NCI-H1092 treated with DMSO at 0.1 percent for 48 hours (cell line): ENCODE measurements around the gene CABLES2.

ENCODE experiments used
- DNase-seq: peaks from one replicate; lab custom pipeline; 2025; lab: John Stamatoyannopoulos, UW

The CABLES2 gene

DNA sequence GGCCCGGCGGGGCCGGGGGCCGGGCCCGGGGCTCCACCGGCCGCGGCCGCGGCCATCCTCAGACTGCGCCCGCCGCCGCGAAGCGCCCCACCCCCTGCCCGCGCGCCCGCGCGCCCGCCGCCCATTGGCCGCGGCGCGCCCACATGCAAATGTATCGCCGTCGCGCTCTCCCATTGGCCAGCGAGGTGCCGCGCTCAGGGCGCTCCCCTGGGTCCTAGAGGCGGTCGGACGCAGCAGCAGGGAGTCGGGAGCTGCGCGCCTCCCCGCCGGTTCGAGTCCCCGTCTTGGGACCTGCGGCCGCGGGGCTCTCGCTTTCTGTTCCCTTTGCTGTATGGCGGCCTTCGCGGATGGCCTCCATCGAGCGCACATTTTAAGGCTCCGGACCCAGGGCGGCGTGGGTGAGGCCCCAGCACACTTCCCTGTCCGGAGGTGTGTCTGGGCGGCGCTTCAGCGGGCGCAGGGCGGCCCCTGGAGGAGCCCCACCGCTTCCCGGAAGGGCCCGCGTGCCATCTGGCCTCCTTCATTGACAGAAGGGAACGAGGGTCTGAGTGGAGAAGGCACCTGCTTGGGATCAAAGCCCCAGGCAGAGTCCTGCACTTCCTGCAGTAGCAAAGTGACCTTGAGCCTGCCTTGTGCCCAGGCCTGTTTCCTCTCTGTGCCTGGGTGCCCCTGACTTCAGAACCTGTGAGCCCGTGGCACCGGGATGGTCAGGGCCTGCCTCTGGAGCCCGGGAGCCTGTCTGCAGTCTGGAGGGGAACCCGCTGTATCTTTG lies at the start of gene CABLES2:
CABLES2 (minus strand) TSS at position 65 of the 772 bp plus-strand sequence; CDS start at position 56, 9 bp downstream.
- peak; percentile 88 for DNase-seq

DNA sequence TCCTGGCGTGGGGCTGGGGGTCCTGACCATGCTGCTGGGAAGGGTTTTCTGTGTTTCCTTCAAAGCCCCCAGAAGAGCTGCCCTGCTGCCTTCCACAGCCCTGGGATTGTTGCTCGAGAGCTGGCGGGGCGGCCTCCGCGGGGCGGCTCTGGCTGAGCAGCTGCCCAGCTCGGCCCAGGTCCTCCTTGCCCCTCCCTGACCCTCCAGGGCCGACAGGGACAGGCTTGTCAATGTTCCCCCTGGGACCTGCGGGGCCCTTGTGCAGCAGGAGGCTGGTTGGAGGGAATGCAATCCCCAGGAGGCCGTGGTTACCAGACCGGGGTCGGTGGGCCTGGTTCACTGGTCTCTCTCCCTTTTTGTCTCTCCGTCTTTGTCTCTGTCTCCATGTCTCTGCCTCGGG lies 48.8 kb upstream of the CABLES2 start:
- no peak for DNase-seq

GRCh38 chr20:62454904-62455636 lies 48.0 kb upstream of the CABLES2 start:
- DNase-seq = no peak

DNA sequence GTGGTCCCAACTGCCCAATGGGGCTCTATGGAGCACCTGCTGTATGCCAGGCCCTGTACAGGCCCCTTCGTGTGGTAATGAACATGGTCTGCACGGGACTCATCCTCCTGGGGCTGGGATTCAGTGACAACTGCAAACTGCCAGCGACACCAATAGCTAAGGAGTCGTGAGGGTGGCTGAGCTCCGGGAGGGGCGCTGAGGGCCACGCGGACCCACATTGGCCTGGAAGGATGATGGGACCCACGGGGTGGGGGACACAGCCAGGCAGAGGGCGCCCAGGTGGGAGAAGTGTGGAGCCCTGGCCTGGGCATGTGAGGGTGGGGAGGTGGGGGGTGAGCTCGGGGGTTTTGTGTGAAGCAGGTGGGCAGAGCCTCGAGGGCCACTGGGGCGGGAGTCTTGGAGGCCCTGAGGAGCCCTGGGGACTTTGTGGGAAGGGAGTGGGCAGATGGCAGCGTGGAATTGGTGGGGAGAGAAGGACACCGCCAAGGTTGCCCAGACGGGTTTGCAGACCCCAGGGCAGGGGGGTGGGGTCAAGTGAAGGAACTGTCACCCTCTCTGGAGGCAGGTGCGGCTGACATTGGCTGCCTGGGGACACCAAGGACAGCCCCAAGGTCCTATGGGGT lies 46.2 kb upstream of the CABLES2 start:
- DNase-seq = no peak

GRCh38 chr20:62452475-62453095 lies 45.5 kb upstream of the CABLES2 start:
- DNase-seq = no peak

DNA sequence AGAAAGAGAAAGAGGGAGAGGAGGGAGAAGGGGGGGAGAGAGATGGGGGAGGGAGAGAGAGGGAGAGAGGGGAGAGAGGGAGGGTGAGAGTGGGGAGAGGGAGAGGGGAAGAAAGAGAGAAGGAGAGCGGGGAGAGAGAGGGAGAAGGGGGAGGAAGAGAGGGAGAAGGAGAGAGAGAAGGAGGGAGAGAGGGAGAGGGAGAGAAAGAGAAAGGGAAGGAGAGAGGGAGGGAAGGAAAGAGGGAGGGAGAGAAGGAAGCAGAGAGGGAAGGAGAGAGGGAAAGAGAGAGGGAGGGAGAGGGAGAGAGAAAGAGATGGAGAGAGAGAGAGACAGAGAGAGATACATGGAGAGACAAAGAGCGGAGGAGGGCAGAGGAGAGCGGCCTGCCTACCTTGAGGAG lies 44.9 kb upstream of the CABLES2 start:
- DNase-seq = no peak

GRCh38 chr20:62451156-62451767 lies 44.2 kb upstream of the CABLES2 start:
- DNase-seq = no peak

GRCh38 chr20:62449951-62450691 lies 43.0 kb upstream of the CABLES2 start:
- DNase-seq = no peak

GRCh38 chr20:62448788-62449187 lies 41.7 kb upstream of the CABLES2 start:
- no peak for DNase-seq

DNA sequence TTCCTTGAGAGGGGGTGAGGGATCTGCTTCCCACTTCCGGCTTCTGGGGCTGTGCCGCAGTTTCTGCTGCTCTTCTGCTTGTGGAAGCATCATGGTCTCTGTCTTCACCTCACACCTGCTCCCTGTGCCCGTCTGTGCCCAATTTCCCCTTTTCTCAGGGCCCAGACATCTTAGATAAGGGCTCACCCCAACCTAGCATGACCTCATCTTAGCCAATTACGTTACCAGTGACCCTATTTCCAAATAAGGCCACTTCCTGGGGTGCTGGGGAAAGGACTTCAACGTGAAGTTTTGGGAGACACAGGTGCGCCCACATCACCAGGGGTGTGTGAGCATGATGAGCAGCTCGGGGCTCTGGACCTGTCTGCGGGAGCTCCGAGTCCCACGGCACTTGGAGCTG lies 41.0 kb upstream of the CABLES2 start:
- DNase-seq = no peak

DNA sequence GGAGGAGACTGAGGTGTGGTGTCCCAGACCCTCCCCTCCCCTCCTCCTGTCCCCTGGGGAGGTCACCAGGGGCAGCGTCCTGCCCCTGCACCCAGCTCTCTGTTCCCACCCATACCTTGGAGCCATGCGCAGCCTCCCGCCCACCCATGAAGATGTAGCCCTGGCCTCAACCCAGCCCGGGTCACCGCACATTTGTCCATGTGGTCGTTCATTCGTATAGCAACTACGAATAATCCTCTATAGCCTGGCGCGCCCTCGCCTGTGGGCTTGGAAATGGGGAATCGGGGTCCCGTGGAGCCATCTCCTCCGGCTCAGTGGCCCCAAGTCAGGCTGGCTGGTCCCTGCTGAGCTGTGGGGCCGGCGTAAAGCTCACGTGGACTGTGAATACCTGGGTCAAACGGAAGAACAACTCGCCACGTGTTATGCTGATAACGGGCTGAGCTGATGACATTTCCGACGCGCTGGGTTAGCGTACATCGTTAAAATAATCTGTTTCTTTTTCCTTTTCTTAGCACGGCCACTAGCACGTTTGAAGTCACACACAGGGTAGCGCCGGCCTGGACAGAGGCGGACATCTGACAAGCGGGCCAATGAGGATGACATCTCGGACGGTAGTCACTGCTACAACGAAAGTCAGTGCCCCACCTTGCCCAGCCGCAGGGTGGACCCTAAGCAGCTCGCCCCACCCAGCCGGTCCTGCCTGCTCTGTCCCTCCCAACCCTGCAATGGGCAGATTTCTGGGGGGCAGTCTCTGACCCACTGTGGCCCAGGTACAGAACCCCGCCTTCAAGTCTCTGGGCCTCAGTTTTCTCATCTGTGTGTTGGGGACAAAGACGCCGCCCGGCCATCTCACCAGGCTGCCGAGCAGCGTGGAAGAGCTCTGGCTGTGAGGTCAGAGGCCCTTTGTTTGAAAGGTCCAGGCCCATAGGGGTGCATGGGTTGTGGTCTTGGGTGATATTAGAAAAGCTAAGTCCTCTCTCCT lies 40.1 kb upstream of the CABLES2 start:
- DNase-seq = no peak

DNA sequence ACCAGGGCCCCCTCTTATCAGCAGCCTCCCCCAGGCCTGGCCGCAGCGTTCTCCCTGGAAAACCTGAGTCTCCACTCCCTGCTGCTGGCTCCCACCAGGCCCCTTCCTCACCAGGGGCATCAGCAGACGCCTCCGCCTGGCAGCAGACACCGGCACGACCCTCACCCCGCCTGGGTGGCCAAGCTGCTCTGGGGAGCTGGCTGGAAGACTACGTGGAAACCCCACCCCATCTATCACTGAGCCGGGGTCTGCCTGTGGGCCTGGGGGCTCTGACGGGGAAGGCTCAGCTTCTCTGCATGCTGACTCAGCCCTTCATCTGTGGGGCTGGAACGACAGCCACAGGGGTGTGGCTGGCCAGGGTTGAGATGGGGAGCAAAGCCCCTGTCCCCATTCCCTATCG lies 39.4 kb upstream of the CABLES2 start:
- no peak for DNase-seq

DNA sequence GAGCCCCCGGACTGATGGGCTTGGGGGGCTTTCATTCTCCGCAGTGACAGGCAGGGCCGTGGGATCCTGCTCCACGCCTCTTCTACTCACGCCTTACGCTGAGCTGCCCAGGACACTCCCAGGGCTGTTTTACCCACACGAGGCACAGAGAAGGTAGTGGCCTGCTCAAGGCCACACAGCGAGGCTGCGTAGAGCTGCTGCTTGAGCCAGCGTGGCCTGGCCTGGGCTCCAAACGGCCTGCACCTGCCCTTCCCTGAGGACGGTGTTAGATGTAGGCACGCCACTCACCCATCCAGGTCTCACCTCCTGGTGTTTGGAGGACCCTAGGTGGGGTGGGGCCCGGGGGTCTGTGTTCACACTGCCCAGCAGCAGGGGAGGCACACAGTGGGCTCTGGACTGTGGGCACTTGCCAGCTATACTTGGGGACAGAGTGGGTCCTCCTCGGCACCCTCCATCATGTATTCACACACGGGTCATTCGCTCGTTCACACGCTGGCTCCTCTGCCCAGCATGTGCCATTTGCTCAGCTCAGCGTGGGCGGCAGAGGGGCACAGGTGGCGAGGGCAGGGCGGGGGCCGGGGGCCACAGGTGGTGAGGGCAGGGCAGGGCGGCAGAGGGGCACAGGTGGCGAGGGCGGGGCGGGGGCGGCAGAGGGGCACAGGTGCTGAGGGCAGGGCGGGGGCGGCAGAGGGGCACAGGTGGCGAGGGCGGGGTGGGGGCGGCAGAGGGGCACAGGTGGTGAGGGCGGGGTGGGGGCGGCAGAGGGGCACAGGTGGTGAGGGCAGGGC lies 38.7 kb upstream of the CABLES2 start:
- no peak for DNase-seq

DNA sequence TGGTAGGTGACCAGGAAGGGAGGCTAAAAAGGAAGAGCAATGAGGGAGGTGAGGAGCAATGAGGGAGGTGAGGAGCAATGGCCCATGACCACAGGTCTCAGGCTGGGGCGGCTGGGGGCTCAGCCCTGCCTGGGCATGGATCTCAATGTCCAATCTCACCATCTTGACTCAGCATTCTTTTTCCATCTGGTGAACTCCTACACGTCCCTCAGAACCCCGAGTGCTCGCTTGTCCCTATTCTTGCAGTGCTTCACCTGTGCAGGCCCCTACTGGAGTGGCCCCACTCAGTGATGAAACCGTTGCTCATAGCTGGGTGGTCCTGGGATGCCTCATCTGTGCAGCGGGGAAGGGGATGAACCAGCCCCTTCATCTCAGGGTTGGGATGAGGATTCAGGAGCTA lies 37.2 kb upstream of the CABLES2 start:
- no peak for DNase-seq

DNA sequence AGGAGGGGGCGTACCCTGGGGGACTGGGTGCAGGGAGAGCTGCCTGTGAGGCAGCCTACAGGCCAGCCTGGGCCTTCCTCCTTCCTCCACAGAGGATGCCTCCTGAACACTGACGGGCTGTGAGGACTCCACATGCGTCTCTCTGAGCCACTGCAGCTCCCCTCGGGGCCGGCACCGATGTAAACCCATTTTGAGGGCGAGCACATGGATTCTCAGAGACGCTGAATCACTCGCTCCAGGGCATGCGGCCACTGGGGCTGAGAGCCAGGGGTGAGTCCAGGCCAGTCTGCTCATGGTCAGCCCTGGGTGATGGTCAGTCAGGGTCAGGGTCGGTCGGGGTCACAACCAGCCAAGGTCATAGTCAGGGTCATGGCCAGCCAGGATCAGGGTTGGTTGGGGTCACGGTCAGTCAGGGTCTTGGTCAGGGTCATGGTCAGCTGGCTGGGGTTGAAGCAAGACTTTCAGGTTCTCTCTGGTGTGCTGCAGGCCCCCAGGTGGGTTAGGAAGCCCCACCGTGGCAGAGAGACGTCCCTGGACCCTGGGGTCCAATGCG lies 35.0 kb upstream of the CABLES2 start:
- no peak for DNase-seq

DNA sequence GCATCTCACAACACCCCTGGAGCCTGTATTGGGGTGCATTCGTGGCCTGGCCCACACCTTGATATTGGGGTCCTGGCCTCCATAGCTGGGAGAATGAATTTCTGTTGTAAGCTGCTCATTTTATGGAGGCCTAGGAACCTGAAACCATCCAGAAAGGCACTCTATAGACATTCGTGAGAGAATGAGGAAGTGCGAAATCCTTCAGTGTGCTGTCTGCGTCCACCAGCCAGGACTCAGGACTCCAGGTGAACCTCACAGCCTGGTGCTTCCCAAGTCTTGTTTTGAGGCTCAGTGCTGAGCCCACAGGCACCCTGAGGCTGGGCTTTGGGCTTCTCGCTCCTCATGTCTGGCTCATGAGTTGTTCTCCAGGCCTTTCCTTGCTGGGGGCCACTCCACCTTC lies 32.1 kb upstream of the CABLES2 start:
- no peak for DNase-seq

DNA sequence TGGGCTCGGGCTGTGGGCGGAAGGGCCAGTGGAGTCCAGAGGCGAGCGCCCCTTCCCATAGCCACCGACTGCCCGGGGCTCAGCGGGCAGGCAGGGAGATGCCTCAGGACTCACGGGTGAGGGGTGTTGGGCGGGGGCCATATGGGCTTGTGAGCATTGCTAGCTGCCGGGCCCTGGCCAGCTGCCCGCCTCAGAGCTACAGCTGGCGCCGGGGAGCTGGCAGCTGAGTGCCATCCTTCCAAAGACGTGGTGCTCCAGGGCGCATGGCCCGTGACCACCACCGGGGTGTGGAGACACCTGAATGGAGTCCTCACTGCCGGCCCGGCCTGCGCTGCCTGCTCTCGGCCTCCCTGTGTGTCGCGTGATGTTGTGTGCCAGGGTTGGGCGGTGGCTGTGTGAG lies 30.8 kb upstream of the CABLES2 start:
- DNase-seq = peak; percentile 82

DNA sequence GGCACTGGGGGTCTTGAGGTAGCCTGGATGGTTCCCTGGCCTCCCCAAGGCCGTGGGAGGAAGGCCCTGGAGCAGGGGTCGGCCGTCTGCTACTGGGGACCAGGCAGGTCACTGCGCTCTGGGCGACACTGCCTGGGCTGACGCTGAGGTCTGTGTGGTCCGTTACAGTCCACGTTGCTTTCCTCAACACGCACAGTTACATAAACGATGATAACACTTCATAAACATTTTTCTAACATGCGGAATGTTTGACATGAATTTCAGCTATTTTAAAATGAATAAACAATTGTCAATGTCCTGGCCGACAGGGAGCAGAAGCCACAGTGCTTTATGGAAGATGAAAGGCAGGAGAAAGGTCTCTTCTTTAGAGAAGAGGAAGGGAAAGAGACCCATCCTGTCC lies 30.4 kb upstream of the CABLES2 start:
- DNase-seq = no peak

GRCh38 chr20:62436692-62437091 lies 29.6 kb upstream of the CABLES2 start:
- no peak for DNase-seq
